GM19324 (cell line): ENCODE data around the gene PTPRM.

Experiments
- ATAC-seq: cut with Tn5 transposase; IDR thresholded peaks from one replicate; pipeline ENCODE4 v1.9.1; 2021; ENCODE audit warnings: mild to moderate bottlenecking, moderate library complexity; ENCODE audit not compliant: unreplicated experiment, low FRiP score

Gene PTPRM

GRCh38 chr18:8389391-8390340 is 822.5 kb downstream of the PTPRM start:
- no peak for ATAC-seq

GRCh38 chr18:8391068-8391467 is 824.0 kb downstream of the PTPRM start:
- no peak for ATAC-seq

GRCh38 chr18:8396254-8396653 is 829.1 kb downstream of the PTPRM start:
- ATAC-seq = no peak

- no peak for ATAC-seq
Observed at GRCh38 chr18:8397034-8397433, 829.9 kb downstream of the PTPRM start.

- no peak for ATAC-seq
Observed at GRCh38 chr18:8399138-8399537, 832.0 kb downstream of the PTPRM start.

- no peak for ATAC-seq
Observed at GRCh38 chr18:8400193-8400752, 833.2 kb downstream of the PTPRM start.

GRCh38 chr18:8400825-8401224 is 833.7 kb downstream of the PTPRM start:
- no peak for ATAC-seq

GRCh38 chr18:8401606-8402005 is 834.5 kb downstream of the PTPRM start:
- ATAC-seq = no peak

- no peak for ATAC-seq
Observed at GRCh38 chr18:8402237-8402636, 835.1 kb downstream of the PTPRM start.

GRCh38 chr18:8403713-8404112 is 836.6 kb downstream of the PTPRM start:
- no peak for ATAC-seq

GRCh38 chr18:8406186-8406867 is 839.2 kb downstream of the PTPRM start:
- no peak for ATAC-seq

- ATAC-seq = no peak
Observed at GRCh38 chr18:8406868-8407250, 839.7 kb downstream of the PTPRM start.

- ATAC-seq = no peak
Observed at GRCh38 chr18:8409151-8409550, 842.0 kb downstream of the PTPRM start.

- ATAC-seq = no peak
Observed at GRCh38 chr18:8411492-8411891, 844.4 kb downstream of the PTPRM start.

- ATAC-seq = no peak
Observed at GRCh38 chr18:8412117-8412516, 845.0 kb downstream of the PTPRM start.

- ATAC-seq = no peak
Observed at GRCh38 chr18:8413189-8413588, 846.1 kb downstream of the PTPRM start.

GRCh38 chr18:8413751-8414150 is 846.6 kb downstream of the PTPRM start:
- ATAC-seq = no peak

- no peak for ATAC-seq
Observed at GRCh38 chr18:8416212-8417019, 849.3 kb downstream of the PTPRM start.

GRCh38 chr18:8422391-8422790 is 855.3 kb downstream of the PTPRM start:
- ATAC-seq = no peak

- no peak for ATAC-seq
Observed at GRCh38 chr18:8423051-8423557, 856.0 kb downstream of the PTPRM start.
